WI38 (cell line): Measurements from ENCODE around the gene ZBTB8A.
"Not testable (repeated sequence)": the region's sequence is repeated elsewhere in the genome, so short reads cannot be mapped to it uniquely, and the experiment has no call there.

Experiments used
- H3K4me3 ChIP-seq: 2 replicates; pipeline ENCODE4 v1.5.1; 2011; ENCODE audit warnings: low read depth, mild to moderate bottlenecking, control low read depth, low read length
- TF ChIP-seq, protein P1 (sequence below): IDR thresholded peaks from 2 replicates; pipeline ENCODE4 v1.5.1; 2012; ENCODE audit warnings: low read depth, mild to moderate bottlenecking, control low read depth, low read length

ZBTB8A gene

DNA sequence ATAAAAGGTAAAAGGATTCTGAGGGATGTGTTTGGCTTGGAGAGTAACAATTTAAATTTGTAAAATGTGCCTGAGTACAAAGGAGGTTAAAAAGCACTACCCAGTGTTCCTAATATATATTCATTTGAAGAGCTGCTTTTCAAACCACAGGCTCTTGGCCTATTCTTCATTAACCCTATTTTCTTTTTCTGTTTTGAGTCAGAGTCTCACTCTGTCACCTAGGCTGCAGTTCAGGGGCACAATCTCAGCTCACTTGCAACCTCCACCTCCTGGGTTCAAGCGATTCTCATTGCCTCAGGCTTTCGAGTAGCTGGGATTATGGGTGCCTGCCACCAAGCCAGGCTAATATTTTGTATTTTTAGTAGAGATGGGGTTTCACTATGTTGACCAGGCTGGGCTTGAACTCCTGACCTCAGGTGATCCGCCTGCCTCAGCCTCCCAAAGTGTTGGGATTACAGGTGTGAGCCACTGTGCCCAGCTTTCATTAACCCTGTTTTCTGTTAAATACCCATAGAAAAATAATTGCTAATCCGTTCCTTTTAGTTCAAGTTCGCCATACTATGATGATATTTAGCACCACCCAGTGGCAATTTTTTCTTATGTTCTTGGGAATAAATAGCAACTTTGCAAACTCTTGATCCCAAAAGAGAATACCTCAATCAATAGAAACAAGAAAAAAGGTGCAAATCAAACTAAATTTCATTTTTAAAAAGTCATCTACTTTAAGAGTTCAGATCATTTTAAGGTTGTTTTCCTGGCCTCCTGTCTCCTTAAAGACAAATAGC, 80.7 kb downstream of the ZBTB8A start:
- H3K4me3 ChIP-seq, result no peak overlapping the region
- TF ChIP-seq, protein P1, sequence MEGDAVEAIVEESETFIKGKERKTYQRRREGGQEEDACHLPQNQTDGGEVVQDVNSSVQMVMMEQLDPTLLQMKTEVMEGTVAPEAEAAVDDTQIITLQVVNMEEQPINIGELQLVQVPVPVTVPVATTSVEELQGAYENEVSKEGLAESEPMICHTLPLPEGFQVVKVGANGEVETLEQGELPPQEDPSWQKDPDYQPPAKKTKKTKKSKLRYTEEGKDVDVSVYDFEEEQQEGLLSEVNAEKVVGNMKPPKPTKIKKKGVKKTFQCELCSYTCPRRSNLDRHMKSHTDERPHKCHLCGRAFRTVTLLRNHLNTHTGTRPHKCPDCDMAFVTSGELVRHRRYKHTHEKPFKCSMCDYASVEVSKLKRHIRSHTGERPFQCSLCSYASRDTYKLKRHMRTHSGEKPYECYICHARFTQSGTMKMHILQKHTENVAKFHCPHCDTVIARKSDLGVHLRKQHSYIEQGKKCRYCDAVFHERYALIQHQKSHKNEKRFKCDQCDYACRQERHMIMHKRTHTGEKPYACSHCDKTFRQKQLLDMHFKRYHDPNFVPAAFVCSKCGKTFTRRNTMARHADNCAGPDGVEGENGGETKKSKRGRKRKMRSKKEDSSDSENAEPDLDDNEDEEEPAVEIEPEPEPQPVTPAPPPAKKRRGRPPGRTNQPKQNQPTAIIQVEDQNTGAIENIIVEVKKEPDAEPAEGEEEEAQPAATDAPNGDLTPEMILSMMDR, result no peak

DNA sequence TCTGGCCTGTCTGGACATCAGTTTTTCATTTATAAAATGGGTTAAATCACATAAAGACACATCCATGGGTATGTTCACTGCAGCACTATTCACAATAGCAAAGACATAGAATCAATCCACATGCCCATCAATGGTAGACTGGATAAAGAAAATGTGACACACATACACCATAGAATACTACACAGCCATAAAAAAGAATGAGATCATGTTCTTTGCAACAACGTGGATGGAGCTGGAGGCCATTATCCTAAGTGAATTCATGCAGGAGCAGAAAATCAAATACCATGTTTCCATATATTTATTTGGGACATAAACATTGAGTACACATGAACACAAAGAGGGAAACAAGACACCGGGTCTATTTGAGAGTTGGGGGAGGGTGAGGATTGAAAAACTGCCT, 83.0 kb downstream of the ZBTB8A start:
- TF ChIP-seq, protein P1, result no peak
- no peak overlapping the region for H3K4me3 ChIP-seq

DNA sequence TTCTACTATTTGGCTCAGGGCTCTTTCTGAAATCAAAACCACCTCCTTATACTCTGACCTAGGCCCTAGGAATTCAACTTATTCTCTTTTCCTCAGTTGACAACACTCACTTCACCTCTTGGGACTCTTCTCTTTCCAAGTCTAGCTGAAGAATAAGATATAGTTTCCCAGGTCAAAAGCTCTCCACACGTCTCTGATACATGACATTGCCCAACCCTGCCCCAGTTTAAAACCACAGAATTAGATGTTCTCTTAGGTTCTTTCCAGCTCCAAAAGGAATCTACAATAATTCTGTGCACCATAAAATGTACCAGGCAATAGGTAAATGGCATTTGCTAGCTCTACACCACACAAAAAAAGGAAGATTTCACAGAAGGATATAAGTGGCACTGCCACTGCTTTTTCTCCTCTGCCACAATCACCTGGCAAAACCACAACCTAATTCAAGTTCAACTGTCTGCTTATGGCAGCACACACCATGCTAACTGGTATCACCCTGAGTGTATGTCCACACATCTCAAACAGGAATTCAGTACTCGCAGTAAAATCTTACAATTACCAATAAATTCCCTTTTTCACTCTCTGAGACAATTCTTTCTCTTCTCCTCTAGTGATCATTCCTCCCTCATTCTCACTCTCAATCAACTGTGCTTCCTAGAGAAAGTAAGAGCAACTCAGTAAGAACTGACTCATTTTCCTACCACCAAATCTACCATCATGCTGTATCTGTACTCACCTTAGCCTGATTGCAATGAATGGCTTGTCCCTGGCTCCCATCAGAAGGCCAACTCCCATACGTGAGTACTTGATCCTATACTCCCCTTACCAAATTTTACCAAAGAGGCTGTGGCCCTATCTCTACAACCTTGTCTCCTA, 83.8 kb downstream of the ZBTB8A start:
- H3K4me3 ChIP-seq, result no peak overlapping the region
- TF ChIP-seq, protein P1, result no peak

DNA sequence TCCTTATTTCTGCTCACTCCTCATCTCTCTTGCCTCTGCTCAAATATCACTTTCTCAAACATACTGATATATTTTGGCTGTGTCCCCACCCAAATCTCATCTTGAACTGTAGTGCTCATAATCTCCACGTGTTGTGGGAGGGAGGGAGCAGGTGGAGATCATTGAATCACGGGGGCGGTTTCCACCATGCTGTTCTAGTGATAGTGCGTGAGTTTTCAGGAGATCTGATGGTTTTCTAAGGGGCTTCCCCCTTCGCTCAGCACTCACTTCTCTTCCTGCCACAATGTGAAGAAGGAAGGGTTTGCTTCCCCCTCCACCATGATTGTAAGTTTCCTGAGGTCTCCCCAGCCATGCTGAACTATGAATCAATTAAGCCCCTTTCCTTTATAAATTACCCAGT, 84.5 kb downstream of the ZBTB8A start:
- no peak overlapping the region for H3K4me3 ChIP-seq
- TF ChIP-seq, protein P1, result no peak

DNA sequence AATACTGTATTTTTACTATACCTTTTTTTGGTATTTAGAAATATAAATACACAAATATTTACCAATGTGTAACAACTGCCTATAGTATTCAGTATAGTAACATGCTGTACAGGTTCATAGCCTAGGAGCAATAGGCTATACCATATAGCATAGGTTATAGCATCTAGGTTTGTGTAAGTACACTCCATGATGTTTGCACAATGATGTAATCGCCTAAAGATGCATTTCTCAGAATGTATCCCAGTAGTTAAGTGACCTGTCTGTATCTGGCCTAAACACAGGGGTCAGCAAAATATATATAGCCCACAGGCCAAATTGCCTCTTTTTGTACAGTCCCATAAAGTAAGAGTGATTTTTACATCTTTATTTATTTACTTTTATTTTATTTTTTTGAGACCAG, 86.9 kb downstream of the ZBTB8A start:
- TF ChIP-seq, protein P1, result no peak
- H3K4me3 ChIP-seq, result no peak overlapping the region

DNA sequence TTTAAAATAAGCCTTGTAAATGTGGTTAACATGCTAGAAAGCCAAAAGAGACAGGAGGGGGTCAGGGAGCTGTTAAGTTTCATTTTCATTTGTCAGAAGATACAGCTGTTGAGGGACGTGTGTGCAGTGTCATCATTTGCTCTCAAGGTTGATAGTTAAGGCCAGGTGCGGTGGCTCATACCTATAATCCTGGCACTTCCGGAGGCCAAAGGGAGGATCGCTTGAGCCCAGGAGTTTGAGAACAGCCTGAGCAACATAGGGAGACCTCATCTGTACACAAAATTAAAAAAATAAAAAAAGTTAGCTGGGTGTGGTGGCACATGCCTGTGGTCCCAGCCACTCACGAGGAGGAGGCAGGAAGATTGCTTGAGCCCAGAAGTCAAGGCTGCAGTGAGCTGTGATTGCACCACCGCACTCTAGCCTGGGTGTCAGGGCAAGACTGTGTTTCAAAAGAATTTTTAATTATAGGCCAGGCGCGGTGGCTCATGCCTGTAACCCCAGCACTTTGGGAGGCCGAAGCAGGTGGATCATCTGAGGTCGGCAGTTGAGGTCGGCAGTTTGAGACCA, 88.5 kb downstream of the ZBTB8A start:
- H3K4me3 ChIP-seq, result no peak overlapping the region
- TF ChIP-seq, protein P1, result no peak

DNA sequence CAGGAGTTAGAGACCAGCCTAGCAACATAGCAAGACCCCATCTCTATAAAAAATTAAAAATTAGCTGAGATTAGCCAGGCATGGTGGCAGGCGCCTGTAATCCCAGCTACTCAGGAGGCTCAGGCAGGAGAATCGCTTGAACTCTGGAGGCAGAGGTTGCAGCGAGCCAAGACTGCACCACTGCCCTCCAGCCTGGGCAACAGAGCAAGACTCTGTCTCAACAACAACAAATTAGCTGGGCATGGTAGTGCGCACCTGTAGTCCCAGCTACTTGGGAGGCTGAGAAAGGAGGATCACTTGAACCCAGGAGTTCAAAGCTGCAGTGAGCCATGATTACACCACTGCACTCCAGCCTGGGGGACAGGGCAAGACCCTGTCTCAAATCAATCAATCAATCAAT, 90.9 kb downstream of the ZBTB8A start:
- not testable (repeated sequence) for H3K4me3 ChIP-seq
